Panc1 (cell line): ENCODE data around the gene FAM151A. TPM values are rescaled to one million over a fixed set of nuclear protein-coding genes. Genes with fewer than 3 reads are reported as not detected.

Experiments used
- ATAC-seq: fragments of 200-7000 bp; cut with Tn5 transposase; 2 replicates; pipeline ENCODE4 v1.9.1; 2020; ENCODE audit warnings: mild to moderate bottlenecking, moderate library complexity
- BruUV-seq: library from RNA; stranded (reverse); fragments of 400-500 nt; replicated peaks from 2 replicates; lab custom pipeline; 2021; lab: Mats Ljungman, UMichigan
- CTCF ChIA-PET: fragments of 300-600 bp; sonication (Branson Sonifier 250); formaldehyde crosslinking; loops from one replicate; lab custom pipeline; 2022; ENCODE audit warnings: antibody characterized with exemption; lab: Charles Lee
- POLR2A ChIA-PET: fragments of 300-600 bp; sonication (Branson Sonifier 250); formaldehyde crosslinking; loops from one replicate; lab custom pipeline; 2022; ENCODE audit warnings: antibody characterized with exemption; lab: Charles Lee
- DNase-seq: peaks from one replicate; pipeline ENCODE4 v3.0.0-alpha.2; 2010; ENCODE audit warnings: low read depth, low spot score
- H3K27ac ChIP-seq: 2 replicates; pipeline ENCODE4 v1.5.1; 2011; ENCODE audit warnings: mild to moderate bottlenecking, low read length, inconsistent platforms
- H3K27me3 ChIP-seq: fragments of 200-500 bp; sonication (Bioruptor generic); 2 replicates; pipeline ENCODE4 v1.6.0; 2014; ENCODE audit warnings: low read length, inconsistent platforms; ENCODE audit not compliant: control insufficient read depth, insufficient read depth
- H3K36me3 ChIP-seq: fragments of 200-500 bp; sonication (Bioruptor generic); 2 replicates; pipeline ENCODE4 v1.5.1; 2014; ENCODE audit warnings: inconsistent platforms, mild to moderate bottlenecking, low read length, moderate library complexity; ENCODE audit not compliant: control insufficient read depth, insufficient read depth
- H3K4me1 ChIP-seq: 2 replicates; pipeline ENCODE4 v1.5.1; 2011; ENCODE audit warnings: inconsistent platforms, mild to moderate bottlenecking, low read length, moderate library complexity; ENCODE audit not compliant: control insufficient read depth, insufficient read depth
- H3K4me3 ChIP-seq, 2 experiments: 2 replicates each; pipeline ENCODE4 v1.5.1; 2011 to 2012; ENCODE audit warnings: low read depth in 2 of 2, low read length in 2 of 2, mild to moderate bottlenecking in 2 of 2, inconsistent platforms in 1 of 2, moderate library complexity in 1 of 2
- H3K9me3 ChIP-seq: fragments of 200-500 bp; sonication (Bioruptor generic); 2 replicates; pipeline ENCODE4 v1.5.1; 2014; ENCODE audit warnings: low read depth, mild to moderate bottlenecking, inconsistent platforms, low read length, moderate library complexity; ENCODE audit not compliant: control insufficient read depth, insufficient read depth
- CTCF ChIP-seq: fragments of 450-650 bp; IDR thresholded peaks from 2 replicates; pipeline ENCODE4 v1.5.1; 2017; ENCODE audit warnings: mild to moderate bottlenecking
- POLR2AphosphoS5 ChIP-seq: IDR thresholded peaks from 2 replicates; pipeline ENCODE4 v1.6.1; 2012; ENCODE audit warnings: mild to moderate bottlenecking, low read depth, low read length, moderate library complexity
- SIN3A ChIP-seq: IDR thresholded peaks from 2 replicates; pipeline ENCODE4 v1.6.1; 2012; ENCODE audit warnings: low read depth, mild to moderate bottlenecking, low read length, moderate library complexity, borderline replicate concordance; ENCODE audit not compliant: insufficient read depth
- TCF7L2 ChIP-seq: IDR thresholded peaks from 2 replicates; pipeline ENCODE4 v1.6.1; 2011; ENCODE audit warnings: mild to moderate bottlenecking, low read depth, low read length, inconsistent platforms
- in situ Hi-C: cut with HindIII; loops from 2 replicates; pipeline ENCODE4 v1.10.0; 2016; ENCODE audit warnings: low sequenced_read_pairs, low pct_unique_long_range_greater_than_20kb
- intact Hi-C: fragments of 100-400 bp; cut with micrococcal nuclease; formaldehyde crosslinking; loops from one replicate; pipeline ENCODE4 v1.10.0; 2022; ENCODE audit not compliant: unreplicated experiment
- total RNA-seq: library from RNA; stranded (reverse); gene quantifications from one replicate; pipeline ENCODE4 v1.2.1, GENCODE V29; 2021; ENCODE audit not compliant: unreplicated experiment
- TF ChIP-seq, protein P1 (sequence below), 2 experiments: IDR thresholded peaks; 2 replicates each; pipeline ENCODE4 v1.6.1; 2011 to 2012; ENCODE audit warnings: low read depth in 2 of 2, control low read depth in 1 of 2, low read length in 1 of 2, mild to moderate bottlenecking in 1 of 2, moderate library complexity in 1 of 2; ENCODE audit not compliant: insufficient read depth in 1 of 2

Gene FAM151A
- total RNA-seq, 1 experiment from 2014 or later = not detected

GRCh38 chr1:54582566-54583306 lies 40.6 kb downstream of the FAM151A start:
- no peaks in the 10 kb centered on the region for H3K9me3 ChIP-seq
- no TSS peak for BruUV-seq
- TF ChIP-seq SIN3A = no peak
- no peak for TF ChIP-seq CTCF
- TF ChIP-seq, protein P1, sequence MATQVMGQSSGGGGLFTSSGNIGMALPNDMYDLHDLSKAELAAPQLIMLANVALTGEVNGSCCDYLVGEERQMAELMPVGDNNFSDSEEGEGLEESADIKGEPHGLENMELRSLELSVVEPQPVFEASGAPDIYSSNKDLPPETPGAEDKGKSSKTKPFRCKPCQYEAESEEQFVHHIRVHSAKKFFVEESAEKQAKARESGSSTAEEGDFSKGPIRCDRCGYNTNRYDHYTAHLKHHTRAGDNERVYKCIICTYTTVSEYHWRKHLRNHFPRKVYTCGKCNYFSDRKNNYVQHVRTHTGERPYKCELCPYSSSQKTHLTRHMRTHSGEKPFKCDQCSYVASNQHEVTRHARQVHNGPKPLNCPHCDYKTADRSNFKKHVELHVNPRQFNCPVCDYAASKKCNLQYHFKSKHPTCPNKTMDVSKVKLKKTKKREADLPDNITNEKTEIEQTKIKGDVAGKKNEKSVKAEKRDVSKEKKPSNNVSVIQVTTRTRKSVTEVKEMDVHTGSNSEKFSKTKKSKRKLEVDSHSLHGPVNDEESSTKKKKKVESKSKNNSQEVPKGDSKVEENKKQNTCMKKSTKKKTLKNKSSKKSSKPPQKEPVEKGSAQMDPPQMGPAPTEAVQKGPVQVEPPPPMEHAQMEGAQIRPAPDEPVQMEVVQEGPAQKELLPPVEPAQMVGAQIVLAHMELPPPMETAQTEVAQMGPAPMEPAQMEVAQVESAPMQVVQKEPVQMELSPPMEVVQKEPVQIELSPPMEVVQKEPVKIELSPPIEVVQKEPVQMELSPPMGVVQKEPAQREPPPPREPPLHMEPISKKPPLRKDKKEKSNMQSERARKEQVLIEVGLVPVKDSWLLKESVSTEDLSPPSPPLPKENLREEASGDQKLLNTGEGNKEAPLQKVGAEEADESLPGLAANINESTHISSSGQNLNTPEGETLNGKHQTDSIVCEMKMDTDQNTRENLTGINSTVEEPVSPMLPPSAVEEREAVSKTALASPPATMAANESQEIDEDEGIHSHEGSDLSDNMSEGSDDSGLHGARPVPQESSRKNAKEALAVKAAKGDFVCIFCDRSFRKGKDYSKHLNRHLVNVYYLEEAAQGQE (IDR thresholded peaks at IDR 0.05; ENCODE audit: insufficient read depth in 1 of 2, low read depth in 2 of 2, low read length in 1 of 2) = no peak
- no peak for TF ChIP-seq TCF7L2
- no peak for TF ChIP-seq POLR2AphosphoS5
- in situ Hi-C loops = no loop called here
- H3K4me1 ChIP-seq = no peaks in the 10 kb centered on the region
- no peak overlapping the region for H3K4me3 ChIP-seq
- no peaks in the 10 kb centered on the region for H3K36me3 ChIP-seq
- no peak overlapping the region for H3K27ac ChIP-seq
- no peak for DNase-seq
- ChIA-PET POLR2A (no interaction called here), CTCF (no interaction called here)
- intact Hi-C loops = no loop called here
- ATAC-seq = no peak
- no peaks in the 10 kb centered on the region for H3K27me3 ChIP-seq

DNA sequence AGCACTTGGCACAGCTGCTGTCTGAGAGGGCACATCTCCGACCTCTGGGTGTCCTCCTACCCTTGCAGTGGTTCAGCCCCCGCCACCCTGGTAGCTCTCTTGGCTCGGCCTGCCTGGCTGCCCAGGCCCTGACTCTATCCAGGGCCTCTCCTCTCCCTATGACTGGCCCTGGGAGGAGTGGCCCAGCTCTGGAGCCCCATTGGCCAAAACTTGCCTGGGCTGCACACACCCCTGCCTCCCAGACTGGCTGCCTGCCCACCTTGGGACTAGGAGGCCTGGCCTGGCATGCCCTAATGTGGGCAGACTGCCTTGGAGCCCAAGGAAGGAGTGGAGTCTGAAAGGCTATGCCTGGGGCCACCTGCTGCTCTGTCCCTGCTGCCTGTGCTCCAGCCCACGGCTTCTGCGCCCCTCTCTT lies 41.7 kb downstream of the FAM151A start:
- BruUV-seq = no TSS peak

More for the DNA sequence above, 41.7 kb downstream of the FAM151A start:
- TF ChIP-seq POLR2AphosphoS5 (no peak), SIN3A (no peak), TCF7L2 (no peak), CTCF (no peak)
- TF ChIP-seq, protein P1 (IDR thresholded peaks at IDR 0.05; ENCODE audit: insufficient read depth in 1 of 2, low read depth in 2 of 2, low read length in 1 of 2) = no peak
- POLR2A ChIA-PET = no interaction called here
- Histone ChIP-seq H3K36me3 (no peaks in the 10 kb centered on the region), H3K9me3 (no peaks in the 10 kb centered on the region), H3K4me1 (no peaks in the 10 kb centered on the region), H3K27me3 (no peaks in the 10 kb centered on the region), H3K27ac (no peak overlapping the region), H3K4me3 (no peak overlapping the region)
- CTCF ChIA-PET = no interaction called here
- ATAC-seq = peak; percentile 65
- in situ Hi-C loops = no loop called here
- intact Hi-C loops = no loop called here
- no peak for DNase-seq
